BE2C (cell line): ENCODE results near the gene CDC42BPA.

Experiments used
- DNase-seq: peaks from one replicate; pipeline ENCODE4 v3.0.0-alpha.2; 2020
- H3K27me3 ChIP-seq: fragments of 250-450 bp; sonication (Bioruptor Pico); 2 replicates; pipeline ENCODE4 v1.5.1; 2020; ENCODE audit warnings: mild to moderate bottlenecking
- H3K36me3 ChIP-seq: fragments of 250-450 bp; sonication (Bioruptor Pico); 2 replicates; pipeline ENCODE4 v1.5.1; 2020; ENCODE audit warnings: mild to moderate bottlenecking
- H3K4me1 ChIP-seq: fragments of 250-450 bp; sonication (Bioruptor Pico); 2 replicates; pipeline ENCODE4 v1.5.1; 2020
- H3K4me3 ChIP-seq: 2 replicates; pipeline ENCODE4 v1.5.1; 2011; ENCODE audit warnings: low read depth, low read length
- H3K9me3 ChIP-seq: fragments of 250-450 bp; sonication (Bioruptor Pico); 2 replicates; pipeline ENCODE4 v1.5.1; 2020
- CTCF ChIP-seq: IDR thresholded peaks from 2 replicates; pipeline ENCODE4 v1.5.1; 2012; ENCODE audit warnings: mild to moderate bottlenecking, low read depth, low read length

The CDC42BPA gene

GRCh38 chr1:227072991-227073390 lies 245.3 kb downstream of the CDC42BPA start:
- no peaks in the 10 kb centered on the region for H3K27me3 ChIP-seq
- no peaks in the 10 kb centered on the region for H3K9me3 ChIP-seq
- H3K36me3 ChIP-seq, result no peaks in the 10 kb centered on the region; the same call in 1 of the 2 replicates
- DNase-seq, result no peak
- no peaks in the 10 kb centered on the region; the same call in 1 of the 2 replicates for H3K4me1 ChIP-seq
- TF ChIP-seq CTCF, result no peak
- no peak overlapping the region for H3K4me3 ChIP-seq

GRCh38 chr1:227071895-227072587 lies 246.3 kb downstream of the CDC42BPA start:
- no peak for DNase-seq
- Histone ChIP-seq H3K4me3 (no peak overlapping the region), H3K27me3 (no peaks in the 10 kb centered on the region), H3K9me3 (no peaks in the 10 kb centered on the region), H3K36me3 (no peaks in the 10 kb centered on the region; the same call in 1 of the 2 replicates), H3K4me1 (no peaks in the 10 kb centered on the region; the same call in 1 of the 2 replicates)
- no peak for TF ChIP-seq CTCF

GRCh38 chr1:227070638-227071285 lies 247.5 kb downstream of the CDC42BPA start:
- H3K36me3 ChIP-seq, result no peaks in the 10 kb centered on the region; the same call in none of the 2 replicates
- TF ChIP-seq CTCF, result no peak
- no peaks in the 10 kb centered on the region; the same call in 1 of the 2 replicates for H3K4me1 ChIP-seq
- H3K9me3 ChIP-seq, result no peaks in the 10 kb centered on the region
- H3K4me3 ChIP-seq, result no peak overlapping the region
- DNase-seq, result no peak
- H3K27me3 ChIP-seq, result no peaks in the 10 kb centered on the region

- Histone ChIP-seq H3K36me3 (no peaks in the 10 kb centered on the region; the same call in none of the 2 replicates), H3K27me3 (no peaks in the 10 kb centered on the region), H3K4me1 (no peaks in the 10 kb centered on the region; the same call in 1 of the 2 replicates), H3K9me3 (no peaks in the 10 kb centered on the region), H3K4me3 (no peak overlapping the region)
- DNase-seq, result no peak
- TF ChIP-seq CTCF, result no peak
Measured at GRCh38 chr1:227069490-227069889, 248.8 kb downstream of the CDC42BPA start.

GRCh38 chr1:227068883-227069282 lies 249.4 kb downstream of the CDC42BPA start:
- Histone ChIP-seq H3K4me1 (no peaks in the 10 kb centered on the region; the same call in 1 of the 2 replicates), H3K27me3 (no peaks in the 10 kb centered on the region), H3K9me3 (no peaks in the 10 kb centered on the region), H3K4me3 (no peak overlapping the region), H3K36me3 (no peaks in the 10 kb centered on the region; the same call in none of the 2 replicates)
- no peak for DNase-seq
- no peak for TF ChIP-seq CTCF

- Histone ChIP-seq H3K36me3 (no peaks in the 10 kb centered on the region; the same call in none of the 2 replicates), H3K4me3 (no peak overlapping the region), H3K27me3 (no peaks in the 10 kb centered on the region), H3K9me3 (no peaks in the 10 kb centered on the region), H3K4me1 (no peaks in the 10 kb centered on the region; the same call in 1 of the 2 replicates)
- no peak for DNase-seq
- no peak for TF ChIP-seq CTCF
Measured at GRCh38 chr1:227066999-227067398, 251.3 kb downstream of the CDC42BPA start.
